Activated T-cell treated with anti-CD3 and anti-CD28 coated beads, Interleukin-2, amount 50 U/mL, for 4 hours (primary cell): ENCODE data around the gene SMAP2. TPM values are rescaled to one million over a fixed set of nuclear protein-coding genes. Genes with fewer than 3 reads are reported as not detected.

Experiments used
- ATAC-seq, 2 donors: fragments of 200-7000 bp; cut with Tn5 transposase; one replicate each; pipeline ENCODE4 v1.10.0; 2021
- DNase-seq: peaks from one replicate; pipeline ENCODE4 v3.0.0-alpha.2; 2020
- H3K27me3 Mint-ChIP-seq: one replicate; pipeline ENCODE4 v1.8.0; 2021; ENCODE audit warnings: low read depth, mixed read lengths
- H3K36me3 Mint-ChIP-seq: one replicate; pipeline ENCODE4 v1.8.0; 2022; ENCODE audit warnings: mixed read lengths; ENCODE audit not compliant: insufficient read depth
- H3K4me1 Mint-ChIP-seq: one replicate; pipeline ENCODE4 v1.8.0; 2021; ENCODE audit warnings: low read depth, mixed read lengths
- H3K4me3 Mint-ChIP-seq: one replicate; pipeline ENCODE4 v1.8.0; 2021; ENCODE audit warnings: mild to moderate bottlenecking, moderate library complexity, mixed read lengths
- H3K9me3 Mint-ChIP-seq: one replicate; pipeline ENCODE4 v1.8.0; 2021; ENCODE audit warnings: mixed read lengths
- total RNA-seq, 3 donors: library from RNA; stranded (reverse); gene quantifications; one replicate each; pipeline ENCODE4 v1.2.1, GENCODE V29; 2021

The SMAP2 gene
- total RNA-seq, 3 donors from 2014 or later: 128 to 153 (median 142) TPM

DNA sequence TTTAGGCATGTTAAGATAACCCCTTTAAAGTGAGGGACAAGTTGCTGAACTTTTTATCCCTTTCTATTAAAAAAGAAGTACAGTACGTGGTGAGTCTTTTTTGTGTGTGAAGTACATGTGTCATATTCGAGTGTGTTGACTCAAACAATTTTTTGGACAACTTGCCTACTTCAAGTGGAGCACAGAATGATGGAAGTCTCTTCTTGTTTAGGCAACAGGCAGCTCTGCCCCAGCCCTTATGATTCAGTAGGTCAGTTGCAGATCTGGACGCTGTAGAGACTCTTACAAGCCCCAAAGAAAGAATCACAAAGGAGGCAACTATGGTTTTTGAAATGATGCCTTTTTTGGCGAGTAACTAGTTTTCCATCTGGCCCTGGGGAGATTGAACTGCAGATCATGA lies 62.3 kb downstream of the SMAP2 start:
- Mint-ChIP-seq H3K27me3 (no peaks in the 10 kb centered on the region), H3K9me3 (no peaks in the 10 kb centered on the region), H3K4me3 (no peak overlapping the region), H3K36me3 (no peaks in the 10 kb centered on the region), H3K4me1 (peaks cover 3% of the 10 kb centered on the region)
- DNase-seq (no peak), ATAC-seq (no peak)

- Mint-ChIP-seq H3K27me3 (no peaks in the 10 kb centered on the region), H3K4me1 (peaks cover 3% of the 10 kb centered on the region), H3K36me3 (no peaks in the 10 kb centered on the region), H3K4me3 (no peak overlapping the region), H3K9me3 (no peaks in the 10 kb centered on the region)
- peak; percentile 10 for DNase-seq
- ATAC-seq: peak in 1 of 2 donors; percentile 38
Measured at GRCh38 chr1:40438391-40439015, 65.0 kb downstream of the SMAP2 start.

DNA sequence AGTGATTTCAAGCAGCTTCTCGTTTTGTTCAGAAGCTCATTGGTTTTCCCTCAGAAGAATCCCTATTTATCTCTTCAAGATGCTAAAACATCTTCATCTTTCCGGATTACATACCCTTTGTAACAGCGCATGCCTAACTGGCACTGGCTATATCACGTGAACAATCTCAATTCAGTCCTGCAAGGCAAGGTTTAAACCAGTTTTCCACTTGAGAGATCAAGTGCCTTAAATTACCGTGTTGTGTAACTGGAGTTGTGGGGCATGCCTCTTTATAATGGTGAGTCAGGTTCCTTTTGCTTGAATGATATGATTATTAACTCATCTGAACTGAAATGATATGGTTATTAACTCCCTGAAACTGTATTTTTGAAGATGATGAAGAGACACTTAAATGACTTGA lies 65.7 kb downstream of the SMAP2 start:
- Mint-ChIP-seq H3K4me3 (no peak overlapping the region), H3K4me1 (peaks cover 3% of the 10 kb centered on the region), H3K36me3 (no peaks in the 10 kb centered on the region), H3K27me3 (no peaks in the 10 kb centered on the region), H3K9me3 (no peaks in the 10 kb centered on the region)
- ATAC-seq: no peak
- no peak for DNase-seq

GRCh38 chr1:40449684-40450494 lies 76.4 kb downstream of the SMAP2 start, which contains the start of gene ZFP69B:
ZFP69B (plus strand) TSS chr1:40450476; CDS start chr1:40450962, 486 bp downstream.
- no peaks in the 10 kb centered on the region for H3K27me3 Mint-ChIP-seq
- peaks cover 34% of the 10 kb centered on the region for H3K4me1 Mint-ChIP-seq
- peaks cover 28% of the 10 kb centered on the region for H3K36me3 Mint-ChIP-seq
- peak; percentile 64 to 70 for ATAC-seq
- peak within 1 kb of the TSS; percentile 87 for H3K4me3 Mint-ChIP-seq
- H3K9me3 Mint-ChIP-seq: peaks cover 46% of the 10 kb centered on the region
- DNase-seq: peak; percentile 86

- Mint-ChIP-seq H3K27me3 (no peaks in the 10 kb centered on the region), H3K4me1 (peaks cover 36% of the 10 kb centered on the region), H3K9me3 (peaks cover 48% of the 10 kb centered on the region), H3K4me3 (peak overlapping the region; percentile 87), H3K36me3 (peaks cover 31% of the 10 kb centered on the region)
- DNase-seq (peak; percentile 85), ATAC-seq (peak; percentile 86 to 87)
Measured at GRCh38 chr1:40450495-40451237, 77.1 kb downstream of the SMAP2 start.

- ATAC-seq (peak in 1 of 2 donors; percentile 20), DNase-seq (no peak)
- peaks cover 49% of the 10 kb centered on the region for H3K9me3 Mint-ChIP-seq
Measured at GRCh38 chr1:40451238-40451585, 77.7 kb downstream of the SMAP2 start.

GRCh38 chr1:40454873-40455272 lies 81.3 kb downstream of the SMAP2 start:
- Mint-ChIP-seq H3K4me3 (no peak overlapping the region), H3K36me3 (peaks cover 72% of the 10 kb centered on the region), H3K4me1 (peaks cover 27% of the 10 kb centered on the region), H3K9me3 (peaks cover 78% of the 10 kb centered on the region), H3K27me3 (no peaks in the 10 kb centered on the region)
- no peak for DNase-seq
- no peak for ATAC-seq

More at GRCh38 chr1:40451238-40451585, 77.7 kb downstream of the SMAP2 start:
- H3K36me3 Mint-ChIP-seq: peaks cover 37% of the 10 kb centered on the region
- peak overlapping the region; percentile 87 for H3K4me3 Mint-ChIP-seq
- peaks cover 36% of the 10 kb centered on the region for H3K4me1 Mint-ChIP-seq
- no peaks in the 10 kb centered on the region for H3K27me3 Mint-ChIP-seq

DNA sequence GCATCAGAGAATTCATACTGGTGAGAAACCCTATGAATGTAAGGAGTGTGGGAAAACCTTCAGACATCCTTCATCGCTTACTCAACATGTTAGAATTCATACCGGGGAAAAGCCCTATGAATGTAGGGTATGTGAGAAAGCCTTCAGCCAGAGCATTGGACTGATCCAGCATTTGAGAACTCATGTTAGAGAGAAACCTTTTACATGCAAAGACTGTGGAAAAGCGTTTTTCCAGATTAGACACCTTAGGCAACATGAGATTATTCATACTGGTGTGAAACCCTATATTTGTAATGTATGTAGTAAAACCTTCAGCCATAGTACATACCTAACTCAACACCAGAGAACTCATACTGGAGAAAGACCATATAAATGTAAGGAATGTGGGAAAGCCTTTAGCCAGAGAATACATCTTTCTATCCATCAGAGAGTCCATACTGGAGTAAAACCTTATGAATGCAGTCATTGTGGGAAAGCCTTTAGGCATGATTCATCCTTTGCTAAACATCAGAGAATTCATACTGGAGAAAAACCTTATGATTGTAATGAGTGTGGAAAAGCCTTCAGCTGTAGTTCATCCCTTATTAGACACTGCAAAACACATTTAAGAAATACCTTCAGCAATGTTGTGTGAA lies 89.5 kb downstream of the SMAP2 start:
- no peak for ATAC-seq
- Mint-ChIP-seq H3K4me3 (no peak overlapping the region), H3K27me3 (no peaks in the 10 kb centered on the region)

GRCh38 chr1:40469327-40469726 lies 95.8 kb downstream of the SMAP2 start:
- Mint-ChIP-seq H3K4me3 (no peak overlapping the region), H3K4me1 (no peaks in the 10 kb centered on the region), H3K36me3 (peaks cover 36% of the 10 kb centered on the region), H3K9me3 (peaks cover 71% of the 10 kb centered on the region), H3K27me3 (no peaks in the 10 kb centered on the region)
- ATAC-seq (no peak), DNase-seq (no peak)

More for the DNA sequence above, 89.5 kb downstream of the SMAP2 start:
- Mint-ChIP-seq H3K4me1 (no peaks in the 10 kb centered on the region), H3K9me3 (peaks cover 68% of the 10 kb centered on the region), H3K36me3 (peaks cover 64% of the 10 kb centered on the region)
- DNase-seq: no peak

Other genes starting within 250 kb of the SMAP2 start
- gene RLF, start 212.3 kb upstream of the SMAP2 start, total RNA-seq: 10 to 100 TPM in 2 of 3 donors, 1 to 10 TPM in 1; 9.0 to 12.3 (median 11.0) TPM
- not detected for gene TMCO2, start 125.8 kb upstream of the SMAP2 start, total RNA-seq
- gene ZMPSTE24, start 115.5 kb upstream of the SMAP2 start, total RNA-seq: 10 to 100 TPM; 56.4 to 59.6 (median 59.5) TPM
- 1 to 10 TPM in 2 of 3 donors, under 1 TPM in 1; 0.96 to 2.5 (median 1.2) TPM for gene COL9A2, start 56.4 kb upstream of the SMAP2 start, total RNA-seq
- gene ZFP69B, start 76.7 kb downstream of the SMAP2 start, total RNA-seq: 10 to 100 TPM in 1 of 3 donors, 1 to 10 TPM in 2; 8.0 to 10.1 (median 9.6) TPM
- 1 to 10 TPM; 2.6 to 3.7 (median 2.7) TPM for gene ZFP69, start 103.6 kb downstream of the SMAP2 start, total RNA-seq
- gene EXO5, start 135.0 kb downstream of the SMAP2 start, total RNA-seq: 10 to 100 TPM; 10.1 to 12.8 (median 11.6) TPM
- 1 to 10 TPM; 3.0 to 4.2 (median 4.0) TPM for gene ZNF684, start 157.9 kb downstream of the SMAP2 start, total RNA-seq